Limb (tissue), 2 donors: ENCODE results near the gene DISC1.
A peak's percentile ranks its signal among the peaks of the same experiment; 100 is the strongest.

Experiments
- DNase-seq, 2 donors: peaks; one replicate each; pipeline ENCODE4 v3.0.0-alpha.2; 2016; ENCODE audit errors: extremely low spot score in 2 of 2

Gene DISC1

GRCh38 chr1:231986631-231987336, 360.2 kb downstream of the DISC1 start:
- DNase-seq, result no peak

- no peak for DNase-seq
These were observed 363.8 kb downstream of the DISC1 start for GRCh38 chr1:231990388-231990787.

- peak in 1 of 2 donors; percentile 30 for DNase-seq
These were observed 364.6 kb downstream of the DISC1 start for GRCh38 chr1:231991231-231991630.

GRCh38 chr1:231993968-231994455, 367.4 kb downstream of the DISC1 start:
- no peak for DNase-seq

- no peak for DNase-seq
These were observed 372.2 kb downstream of the DISC1 start for GRCh38 chr1:231998791-231999190.

- DNase-seq, result no peak
These were observed 378.7 kb downstream of the DISC1 start for GRCh38 chr1:232005300-232005699.

GRCh38 chr1:232009741-232010140, 383.2 kb downstream of the DISC1 start:
- DNase-seq, result no peak

GRCh38 chr1:232011961-232012360, 385.4 kb downstream of the DISC1 start:
- no peak for DNase-seq

- DNase-seq, result peak in 1 of 2 donors; percentile 42
These were observed 386.3 kb downstream of the DISC1 start for GRCh38 chr1:232012773-232013386.

GRCh38 chr1:232014941-232015340, 388.4 kb downstream of the DISC1 start:
- no peak for DNase-seq

GRCh38 chr1:232016616-232017015, 390.0 kb downstream of the DISC1 start:
- peak in 1 of 2 donors; percentile 50 for DNase-seq

GRCh38 chr1:232017057-232017456, 390.5 kb downstream of the DISC1 start:
- DNase-seq, result no peak

- DNase-seq, result no peak
These were observed 391.2 kb downstream of the DISC1 start for GRCh38 chr1:232017759-232018158.

- DNase-seq, result no peak
These were observed 391.8 kb downstream of the DISC1 start for GRCh38 chr1:232018231-232019025.

GRCh38 chr1:232019026-232019340, 392.4 kb downstream of the DISC1 start:
- DNase-seq, result no peak

GRCh38 chr1:232020352-232020751, 393.8 kb downstream of the DISC1 start:
- no peak for DNase-seq

- no peak for DNase-seq
These were observed 402.7 kb downstream of the DISC1 start for GRCh38 chr1:232029315-232029714.

- DNase-seq, result no peak
These were observed 404.6 kb downstream of the DISC1 start for GRCh38 chr1:232031156-232031555.

GRCh38 chr1:232033285-232033684, 406.7 kb downstream of the DISC1 start:
- DNase-seq, result no peak

- no peak for DNase-seq
These were observed 408.0 kb downstream of the DISC1 start for GRCh38 chr1:232034556-232034955.

GRCh38 chr1:232036181-232036933, 409.8 kb downstream of the DISC1 start:
- DNase-seq, result no peak
